Stimulated activated CD8-positive, alpha-beta memory T cell treated with anti-CD3 and anti-CD28 coated beads, Interleukin-15, amount 100 ng/mL, for 1 hour (primary cell): ENCODE results near the gene RRN3.
"Not testable (repeated sequence)": the region's sequence is repeated elsewhere in the genome, so short reads cannot be mapped to it uniquely, and the experiment has no call there.

ENCODE experiments used
- DNase-seq: peaks from one replicate; pipeline ENCODE4 v3.0.0-alpha.2; 2020; ENCODE audit warnings: low read depth

RRN3 gene

GRCh38 chr16:15100372-15100987, 6.4 kb upstream of the RRN3 start:
- DNase-seq, result not testable (repeated sequence)

- not testable (repeated sequence) for DNase-seq
Measured at GRCh38 chr16:15099366-15099909, 5.4 kb upstream of the RRN3 start.

GRCh38 chr16:15096583-15096972, 2.5 kb upstream of the RRN3 start:
- DNase-seq, result not testable (repeated sequence)

GRCh38 chr16:15093571-15093954, 509 bp downstream of the RRN3 start:
- DNase-seq, result not testable (repeated sequence)

- DNase-seq, result not testable (repeated sequence)
Measured at GRCh38 chr16:15090663-15091269, 3.3 kb downstream of the RRN3 start.

GRCh38 chr16:15082788-15083187, 11.3 kb downstream of the RRN3 start:
- DNase-seq, result not testable (repeated sequence)

GRCh38 chr16:15080883-15081282, 13.2 kb downstream of the RRN3 start:
- not testable (repeated sequence) for DNase-seq

GRCh38 chr16:15076161-15076560, 17.9 kb downstream of the RRN3 start:
- not testable (repeated sequence) for DNase-seq

GRCh38 chr16:15073101-15073500, 21.0 kb downstream of the RRN3 start:
- no peak for DNase-seq

- not testable (repeated sequence) for DNase-seq
Measured at GRCh38 chr16:15071916-15072769, 21.9 kb downstream of the RRN3 start.

GRCh38 chr16:15071013-15071412, 23.1 kb downstream of the RRN3 start:
- not testable (repeated sequence) for DNase-seq

- DNase-seq, result not testable (repeated sequence)
Measured at GRCh38 chr16:15066690-15067089, 27.4 kb downstream of the RRN3 start.

GRCh38 chr16:15065961-15066360, 28.1 kb downstream of the RRN3 start:
- not testable (repeated sequence) for DNase-seq

GRCh38 chr16:15062085-15062810, 31.8 kb downstream of the RRN3 start:
- not testable (repeated sequence) for DNase-seq

GRCh38 chr16:15059324-15059723, 34.7 kb downstream of the RRN3 start:
- no peak for DNase-seq

GRCh38 chr16:15057681-15058417, 36.2 kb downstream of the RRN3 start:
- DNase-seq, result no peak

- DNase-seq, result peak; percentile 39
Measured at GRCh38 chr16:15055141-15056053, 38.7 kb downstream of the RRN3 start.

- DNase-seq, result no peak
Measured at GRCh38 chr16:15054357-15055140, 39.5 kb downstream of the RRN3 start.

- DNase-seq, result no peak
Measured at GRCh38 chr16:15053904-15054303, 40.2 kb downstream of the RRN3 start.
